NT2/D1 (cell line): ENCODE data around the gene FAM24B.
"Not testable (repeated sequence)": the region's sequence is repeated elsewhere in the genome, so short reads cannot be mapped to it uniquely, and the experiment has no call there.

Experiments used
- DNase-seq: peaks from one replicate; pipeline ENCODE4 v3.0.0-alpha.2; 2011; ENCODE audit warnings: low read depth, low spot score
- H3K27me3 ChIP-seq: 2 replicates; pipeline ENCODE4 v1.6.0; 2011; ENCODE audit warnings: mild to moderate bottlenecking; ENCODE audit not compliant: insufficient read length, insufficient read depth
- H3K36me3 ChIP-seq: 2 replicates; pipeline ENCODE4 v1.6.1; 2011; ENCODE audit warnings: mild to moderate bottlenecking, low read length, mixed read lengths; ENCODE audit not compliant: insufficient read depth, insufficient read length
- H3K4me1 ChIP-seq: 2 replicates; pipeline ENCODE4 v1.5.1; 2011; ENCODE audit not compliant: insufficient read depth, insufficient read length
- H3K4me3 ChIP-seq: 2 replicates; pipeline ENCODE4 v1.5.1; 2011; ENCODE audit warnings: low read depth; ENCODE audit not compliant: insufficient read length
- H3K9ac ChIP-seq: 2 replicates; pipeline ENCODE4 v1.6.0; 2011; ENCODE audit warnings: low read depth; ENCODE audit not compliant: insufficient read length
- H3K9me3 ChIP-seq: 2 replicates; pipeline ENCODE4 v1.5.1; 2011; ENCODE audit warnings: mild to moderate bottlenecking, low read length; ENCODE audit not compliant: insufficient read depth
- SUZ12 ChIP-seq: IDR thresholded peaks from 2 replicates; pipeline ENCODE4 v1.6.1; 2011; ENCODE audit not compliant: insufficient read length, insufficient read depth; ENCODE audit errors: extremely low read depth
- YY1 ChIP-seq: IDR thresholded peaks from 2 replicates; pipeline ENCODE4 v1.6.1; 2011; ENCODE audit not compliant: insufficient read length, insufficient read depth
- ZNF274 ChIP-seq: IDR thresholded peaks from 2 replicates; pipeline ENCODE4 v1.6.1; 2011; ENCODE audit warnings: mild to moderate bottlenecking, low read depth, low read length

FAM24B gene, protein sequence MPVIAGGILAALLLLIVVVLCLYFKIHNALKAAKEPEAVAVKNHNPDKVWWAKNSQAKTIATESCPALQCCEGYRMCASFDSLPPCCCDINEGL

DNA sequence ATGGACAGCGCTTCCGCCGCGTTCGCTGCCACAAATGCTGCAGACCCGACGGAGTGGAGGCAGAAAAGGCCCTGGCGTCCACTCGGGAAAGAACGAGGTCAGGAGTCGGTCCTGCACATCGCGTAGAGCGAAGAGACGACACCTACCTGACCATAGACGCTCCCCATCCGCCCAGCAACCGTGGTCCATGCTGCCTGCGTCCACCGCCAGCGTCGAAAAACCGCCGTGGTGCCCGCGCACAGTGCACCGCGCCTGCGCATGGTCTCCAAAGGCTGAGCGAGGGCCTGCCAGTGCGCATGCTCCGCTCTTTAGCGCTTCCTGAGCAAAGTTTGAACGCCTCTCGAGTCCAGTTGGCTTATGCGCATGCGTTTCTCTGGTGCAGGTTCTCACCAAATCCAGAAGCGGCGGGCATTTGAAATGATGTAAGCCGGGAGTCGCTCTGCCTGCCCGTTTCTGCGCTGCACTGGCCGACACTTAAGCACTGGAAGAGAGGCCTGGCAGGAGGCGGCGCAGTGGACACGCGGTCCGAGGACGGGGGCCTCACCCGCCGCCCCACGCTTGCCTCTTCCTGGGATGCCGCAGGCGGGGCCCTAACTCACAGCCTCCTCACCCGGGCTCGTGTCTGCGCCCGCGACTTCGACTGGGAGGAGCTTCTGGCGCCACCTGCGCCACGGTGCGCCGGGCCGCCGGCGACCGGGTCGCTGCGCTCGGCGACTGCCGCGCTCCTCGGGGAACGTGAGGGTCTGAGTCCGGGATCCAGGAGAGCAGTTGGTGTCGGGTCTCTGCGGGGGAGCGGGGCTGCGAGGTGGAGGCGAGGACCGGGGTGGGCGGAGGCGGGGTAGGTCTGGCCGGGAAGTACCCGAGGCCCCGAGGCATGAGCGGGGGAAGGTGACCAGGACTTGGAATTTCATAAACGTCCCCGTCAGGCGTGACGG lies at the start of gene FAM24B:
TSS of gene FAM24B (minus strand) at position 243 of the 935 bp plus-strand sequence. CDS start 29,066 bp downstream, outside the sequence.
- Histone ChIP-seq H3K4me3 (peak within 1 kb of the TSS; percentile 43), H3K27me3 (peaks cover 2% of the 10 kb centered on the region), H3K9me3 (no peaks in the 10 kb centered on the region), H3K9ac (peak within 1 kb of the TSS; percentile 64), H3K36me3 (no peaks in the 10 kb centered on the region), H3K4me1 (peaks cover 2% of the 10 kb centered on the region)
- TF ChIP-seq SUZ12 (no peak), YY1 (no peak), ZNF274 (no peak)
- peak; percentile 68 for DNase-seq

DNA sequence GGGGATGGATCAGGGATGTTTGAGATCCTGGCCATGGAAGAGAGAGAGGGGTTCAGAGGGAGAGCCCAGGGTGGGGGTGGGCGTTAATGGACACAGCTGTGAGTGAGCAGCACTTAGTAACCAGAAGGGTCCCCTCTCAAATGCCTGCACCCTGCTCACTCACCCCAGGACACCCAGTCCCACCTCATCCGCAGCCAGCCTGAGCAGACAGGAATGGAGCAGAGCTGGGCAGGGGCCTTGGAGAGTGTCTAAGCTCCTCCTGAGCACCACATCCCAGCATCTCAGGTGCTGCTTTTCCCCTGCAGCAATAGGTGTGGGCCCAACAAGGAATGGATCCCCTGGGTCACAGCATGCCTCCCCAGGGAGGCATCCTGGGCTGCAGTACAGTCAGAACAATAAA lies 36.3 kb upstream of the FAM24B start:
- Histone ChIP-seq H3K4me3 (no peak overlapping the region), H3K27me3 (no peaks in the 10 kb centered on the region), H3K36me3 (no peaks in the 10 kb centered on the region), H3K4me1 (no peaks in the 10 kb centered on the region), H3K9ac (no peak overlapping the region), H3K9me3 (no peaks in the 10 kb centered on the region)
- TF ChIP-seq YY1 (no peak), SUZ12 (no peak), ZNF274 (no peak)
- no peak for DNase-seq

DNA sequence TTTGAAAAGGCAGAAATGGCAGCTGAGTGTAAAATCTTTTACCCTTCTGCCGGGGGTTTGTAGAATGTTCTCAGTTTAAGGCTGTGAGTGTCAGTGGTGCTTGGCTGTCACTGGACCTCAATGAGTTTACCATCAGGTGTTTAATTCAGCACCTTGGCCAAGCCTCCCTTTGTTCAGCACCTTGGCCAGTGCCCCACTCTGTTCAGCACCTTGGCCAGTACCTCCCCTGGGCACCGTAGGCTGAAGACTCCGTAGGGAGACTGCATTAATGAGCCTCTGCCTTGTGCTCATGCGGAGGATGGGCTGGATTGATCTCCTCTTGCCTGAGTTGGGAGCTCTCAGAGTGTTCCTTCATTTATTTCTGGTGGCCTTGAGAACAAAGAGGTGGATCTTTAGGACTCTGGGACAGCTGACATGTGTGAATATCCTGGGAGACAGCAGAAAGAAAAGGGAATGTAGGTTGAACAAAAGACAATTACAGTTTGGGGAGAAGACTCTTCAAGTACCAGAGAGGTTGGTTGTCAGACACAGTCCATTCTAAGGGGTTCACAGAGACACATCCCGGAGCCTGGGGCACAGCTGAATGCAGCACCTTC lies 32.6 kb upstream of the FAM24B start:
- H3K27me3 ChIP-seq: peaks cover 9% of the 10 kb centered on the region
- DNase-seq: peak; percentile 55
- H3K9ac ChIP-seq: no peak overlapping the region
- TF ChIP-seq ZNF274 (no peak), YY1 (no peak), SUZ12 (no peak)
- H3K4me1 ChIP-seq: no peaks in the 10 kb centered on the region
- no peaks in the 10 kb centered on the region for H3K9me3 ChIP-seq
- H3K36me3 ChIP-seq: no peaks in the 10 kb centered on the region
- no peak overlapping the region for H3K4me3 ChIP-seq

DNA sequence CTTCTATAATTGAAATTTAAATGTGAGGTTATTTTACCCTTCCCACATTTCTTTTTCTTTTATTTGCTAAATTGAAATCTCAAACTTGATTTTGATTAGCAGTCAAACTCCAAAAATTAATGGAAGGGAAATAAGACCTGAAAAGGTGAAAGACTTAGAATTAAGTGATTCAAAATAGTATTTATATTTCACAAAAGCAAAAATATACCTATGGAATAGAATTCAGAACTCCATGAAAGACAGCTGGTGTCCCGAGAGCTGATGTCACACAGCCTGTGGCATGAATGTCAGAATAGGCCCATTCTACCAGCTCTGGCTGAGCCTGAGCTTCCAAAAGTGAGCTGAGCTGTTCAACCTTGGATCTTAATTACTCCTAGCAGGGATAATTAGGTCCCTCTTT lies 30.9 kb upstream of the FAM24B start, which contains the start of gene FAM24A:
TSS of gene FAM24A (plus strand) at position 301 of the 400 bp plus-strand sequence. CDS start 1,025 bp downstream, outside the sequence.
- no peak for DNase-seq
- H3K4me1 ChIP-seq: no peaks in the 10 kb centered on the region
- no peak within 1 kb of the TSS for H3K4me3 ChIP-seq
- peaks cover 9% of the 10 kb centered on the region for H3K27me3 ChIP-seq
- no peaks in the 10 kb centered on the region for H3K36me3 ChIP-seq
- TF ChIP-seq SUZ12 (no peak), YY1 (no peak), ZNF274 (no peak)
- H3K9ac ChIP-seq: no peak within 1 kb of the TSS
- H3K9me3 ChIP-seq: no peaks in the 10 kb centered on the region

DNA sequence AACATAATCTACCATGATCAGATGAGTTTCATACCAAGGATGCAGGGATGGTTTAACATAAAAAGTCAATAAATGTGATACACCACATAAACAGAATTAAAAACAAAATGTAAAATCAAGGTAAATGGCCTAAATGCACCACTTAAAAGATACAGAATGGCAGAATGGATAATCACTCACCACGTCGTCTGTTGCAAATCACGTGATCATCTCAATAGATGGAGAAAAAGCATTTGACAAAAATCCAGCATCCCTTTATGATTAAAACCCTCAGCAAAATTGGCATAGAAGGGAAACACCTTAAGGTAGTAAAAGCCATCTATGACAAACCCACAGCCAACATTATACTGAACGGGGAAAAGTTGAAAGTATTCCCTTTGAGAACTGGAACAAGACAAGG lies 24.5 kb upstream of the FAM24B start:
- not testable (repeated sequence) for H3K4me1 ChIP-seq, DNase-seq, H3K27me3 ChIP-seq, H3K4me3 ChIP-seq, H3K9ac ChIP-seq, H3K9me3 ChIP-seq, H3K36me3 ChIP-seq

DNA sequence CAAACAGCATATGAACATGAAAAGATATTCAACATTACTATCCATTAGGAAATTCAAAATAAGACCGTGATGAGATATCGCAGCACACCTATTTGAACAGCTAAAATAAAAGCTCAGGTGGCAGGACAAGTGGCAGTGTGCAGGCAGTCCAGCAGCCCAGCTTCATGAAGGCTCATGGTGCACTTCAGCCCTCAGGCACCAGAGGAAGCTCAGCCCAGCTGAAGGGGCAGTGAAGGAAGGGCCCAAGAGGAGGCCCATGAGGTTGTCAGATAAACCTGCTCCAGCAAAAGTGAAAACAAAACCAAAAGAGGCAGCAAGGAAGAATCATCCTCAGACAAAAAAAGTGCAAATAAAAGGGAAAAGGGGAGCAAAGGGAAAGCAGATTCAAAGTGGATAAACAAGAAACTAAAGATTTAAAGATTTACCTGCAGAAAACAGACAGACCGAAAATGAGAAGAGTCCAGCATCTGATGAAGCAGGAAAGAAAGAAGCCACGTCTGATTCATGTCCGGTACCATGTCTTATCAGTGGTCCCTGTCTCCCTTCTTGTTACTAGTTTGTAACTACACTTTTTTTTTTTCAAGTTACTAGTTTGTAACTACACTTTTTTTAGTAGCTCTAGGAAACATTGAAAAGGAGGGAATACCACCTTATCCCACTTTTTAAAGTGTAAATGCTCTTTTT lies 15.0 kb upstream of the FAM24B start:
- no peak for DNase-seq
- H3K36me3 ChIP-seq: no peaks in the 10 kb centered on the region
- H3K4me1 ChIP-seq: no peaks in the 10 kb centered on the region
- H3K9me3 ChIP-seq: no peaks in the 10 kb centered on the region
- TF ChIP-seq YY1: no peak
- no peak for TF ChIP-seq ZNF274
- no peak overlapping the region for H3K4me3 ChIP-seq
- H3K9ac ChIP-seq: no peak overlapping the region
- H3K27me3 ChIP-seq: no peaks in the 10 kb centered on the region

DNA sequence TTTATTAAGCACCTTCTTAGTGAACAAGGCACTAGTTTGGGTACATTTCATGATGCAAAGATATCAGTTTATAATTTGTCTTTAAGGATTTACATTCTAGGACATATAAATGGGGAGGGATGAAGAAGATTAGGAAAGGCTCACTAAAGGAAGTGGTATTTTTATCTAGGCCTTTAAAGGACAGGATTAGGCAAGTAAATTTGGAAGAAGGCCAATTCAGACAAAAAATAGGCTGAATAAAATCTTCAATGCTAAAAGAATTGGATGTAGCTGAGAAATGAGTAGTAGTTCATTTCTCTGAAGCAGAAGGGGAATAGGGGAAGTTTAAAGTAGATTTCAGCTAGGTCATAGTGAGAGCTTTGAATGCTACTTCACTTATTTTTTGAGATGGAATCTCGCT lies 4.8 kb upstream of the FAM24B start:
- DNase-seq: no peak
- H3K36me3 ChIP-seq: no peaks in the 10 kb centered on the region

More for the DNA sequence above, 4.8 kb upstream of the FAM24B start:
- H3K9ac ChIP-seq: no peak overlapping the region
- H3K4me3 ChIP-seq: no peak overlapping the region
- H3K9me3 ChIP-seq: no peaks in the 10 kb centered on the region
- H3K4me1 ChIP-seq: peaks cover 2% of the 10 kb centered on the region
- peaks cover 2% of the 10 kb centered on the region for H3K27me3 ChIP-seq
- no peak for TF ChIP-seq YY1
- no peak for TF ChIP-seq SUZ12
